CD4-positive, alpha-beta T cell treated with Interleukin-6 for 4 hours (primary cell): ENCODE results near the gene NDUFA1.
"Not testable (repeated sequence)": the region's sequence is repeated elsewhere in the genome, so short reads cannot be mapped to it uniquely, and the experiment has no call there.

Source experiments
- DNase-seq: peaks from one replicate; pipeline ENCODE4 v3.0.0-alpha.2; 2020; ENCODE audit warnings: mixed read lengths

NDUFA1 gene

DNA sequence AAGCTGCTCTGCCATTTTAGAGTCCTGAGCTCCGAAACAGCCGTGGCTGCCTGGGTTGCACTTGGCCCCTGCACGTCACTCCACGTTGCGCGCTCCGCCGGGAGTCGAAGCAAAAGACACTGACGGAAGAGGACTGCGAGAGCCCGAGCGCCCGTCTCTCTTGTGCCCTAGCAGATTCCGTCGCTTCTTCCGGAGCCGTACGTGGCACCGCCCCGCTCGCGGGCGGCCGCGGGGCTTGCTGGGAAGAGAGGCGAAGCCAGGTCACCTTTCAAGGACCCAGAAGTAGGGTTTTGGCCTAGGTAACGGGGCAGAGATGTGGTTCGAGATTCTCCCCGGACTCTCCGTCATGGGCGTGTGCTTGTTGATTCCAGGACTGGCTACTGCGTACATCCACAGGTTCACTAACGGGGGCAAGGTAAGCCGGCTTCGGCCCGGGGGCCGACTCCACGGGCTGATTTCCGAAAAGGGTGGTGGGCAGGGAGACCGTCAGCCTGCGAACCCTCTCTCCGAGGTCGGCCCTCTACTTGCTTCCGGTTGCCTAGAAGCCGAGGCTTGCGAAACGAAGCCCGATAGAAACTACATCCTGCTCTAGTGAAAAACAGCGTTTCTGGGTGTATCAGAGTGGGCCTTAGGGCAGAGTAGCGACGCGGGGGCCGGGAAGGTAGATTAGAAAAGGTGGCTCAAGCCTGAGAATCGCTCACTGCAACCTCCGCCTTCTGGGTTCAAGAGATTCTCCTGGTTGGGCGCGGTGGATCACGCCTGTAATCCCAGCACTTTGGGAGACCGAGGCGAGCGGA, at the start of gene NDUFA1, which contains the start of gene RNF113A:
Gene NDUFA1 (plus strand): TSS at position 234 of the 797 bp plus-strand sequence. CDS start 80 bp downstream, at position 314.
Gene RNF113A (minus strand): TSS at position 135 of the 797 bp plus-strand sequence. CDS start 120 bp downstream, at position 15.
- DNase-seq, result peak; percentile 84

DNA sequence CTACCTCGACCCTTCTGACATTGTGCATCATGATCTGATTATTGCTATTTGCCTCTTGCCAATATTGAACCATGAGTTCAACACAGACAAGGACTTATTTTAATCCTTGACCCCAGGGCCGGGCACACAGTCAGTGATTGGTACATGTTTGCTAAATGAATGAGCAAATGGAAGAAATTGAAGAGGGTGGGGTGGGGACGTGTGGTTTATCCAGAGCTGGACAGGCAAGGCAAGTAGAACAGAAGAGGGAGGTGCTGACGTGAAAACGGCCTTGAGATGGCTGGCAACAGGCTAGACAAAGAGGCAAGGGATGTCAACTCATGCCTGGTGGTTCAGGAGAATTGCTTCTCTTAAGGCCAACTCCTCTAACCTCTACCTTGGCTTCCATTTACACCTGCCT, 47.4 kb upstream of the NDUFA1 start:
- not testable (repeated sequence) for DNase-seq

DNA sequence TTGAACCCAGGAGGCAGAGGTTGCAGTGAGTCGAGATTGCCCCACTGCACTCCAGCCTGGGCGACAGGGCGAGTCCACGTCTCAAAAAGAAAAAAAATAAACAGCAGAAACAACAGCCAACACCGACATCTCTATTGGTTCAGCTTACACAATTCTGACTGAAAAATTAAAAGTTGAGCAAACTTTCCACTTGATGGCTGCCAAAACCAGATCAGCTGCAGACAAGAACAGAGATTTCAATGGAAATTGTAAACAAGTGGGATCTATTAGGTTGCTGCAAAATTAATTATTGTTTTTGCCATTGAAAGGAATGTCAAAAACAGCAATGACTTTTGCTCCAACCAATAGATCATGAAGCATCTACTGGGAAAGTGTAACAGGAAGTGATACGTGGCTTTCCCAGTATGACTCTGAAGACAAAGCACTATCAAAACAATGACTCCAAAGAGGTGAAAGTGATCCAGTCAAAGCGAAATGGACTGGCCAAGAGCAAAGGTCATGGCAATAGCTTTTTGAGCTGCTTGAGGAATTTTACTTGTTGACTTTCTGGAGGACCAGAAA, 45.2 kb upstream of the NDUFA1 start:
- DNase-seq, result no peak

- DNase-seq, result no peak
Observed at GRCh38 chrX:119828446-119828845, 43.2 kb upstream of the NDUFA1 start.

DNA sequence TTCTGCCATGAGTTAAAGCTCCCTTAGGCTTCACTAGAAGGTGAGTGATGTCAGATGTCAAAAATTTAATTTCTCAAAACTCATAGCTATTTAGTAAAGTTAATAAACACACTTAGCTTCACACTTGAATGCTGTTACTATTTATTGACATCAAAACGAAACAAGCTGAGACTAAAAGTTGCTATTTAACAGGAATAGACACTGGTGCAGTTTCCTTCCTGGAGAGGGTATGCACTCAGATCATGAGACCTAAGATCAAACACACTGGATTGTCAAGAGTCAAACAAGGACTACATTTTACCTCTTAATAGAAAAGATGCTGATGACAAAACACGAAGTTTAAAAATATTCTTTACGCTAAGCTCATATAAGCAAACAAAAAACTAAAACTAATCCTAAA, 37.7 kb upstream of the NDUFA1 start:
- DNase-seq, result no peak

- DNase-seq, result peak; percentile 95
Observed at GRCh38 chrX:119852382-119853353, 19.0 kb upstream of the NDUFA1 start, which contains the start of gene UPF3B. Gene UPF3B, minus strand, starts transcription at chrX:119852963. Its CDS starts 35 bp downstream, at chrX:119852928.

DNA sequence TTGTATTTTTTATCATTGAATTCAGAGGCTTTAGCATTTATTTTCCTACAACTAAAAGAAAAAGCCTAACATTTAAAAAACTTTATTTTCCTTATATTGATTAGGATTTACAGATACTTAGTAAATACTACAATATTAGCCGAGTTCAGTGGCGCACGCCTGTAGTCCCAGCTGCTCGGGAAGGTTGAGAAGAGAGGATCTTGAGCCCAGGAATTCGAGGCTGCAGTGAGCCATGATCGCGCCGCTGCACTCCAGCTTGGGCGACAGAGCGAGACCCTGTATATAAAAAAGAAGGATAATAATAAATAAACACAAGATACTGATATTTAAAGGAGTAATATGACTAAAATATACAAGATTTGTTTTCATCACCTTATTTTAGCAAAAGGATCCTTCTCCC, 18.2 kb upstream of the NDUFA1 start:
- DNase-seq, result no peak

GRCh38 chrX:119870626-119871131, 953 bp upstream of the NDUFA1 start:
- DNase-seq, result peak; percentile 43

- DNase-seq, result no peak
Observed at GRCh38 chrX:119871245-119871598, 410 bp upstream of the NDUFA1 start.

DNA sequence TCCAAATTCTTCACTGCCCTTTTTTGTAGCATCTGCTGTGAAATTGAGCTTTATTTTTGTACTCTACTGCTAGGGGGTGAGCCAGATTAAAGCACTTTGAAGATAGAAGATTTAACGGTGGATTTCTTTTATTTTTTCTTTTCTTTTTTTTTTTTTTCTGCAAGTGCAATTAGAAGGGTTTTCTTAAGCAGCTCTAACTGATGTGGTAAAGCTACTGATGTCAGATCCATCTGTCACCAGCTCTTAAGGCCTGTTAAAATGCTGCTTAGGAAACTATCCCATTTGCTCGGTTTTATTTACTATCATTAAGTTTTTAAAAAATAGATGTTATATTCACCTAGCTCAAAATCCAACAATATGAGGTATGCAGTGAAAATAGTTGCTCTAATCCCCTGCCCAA, 7.1 kb downstream of the NDUFA1 start:
- no peak for DNase-seq

DNA sequence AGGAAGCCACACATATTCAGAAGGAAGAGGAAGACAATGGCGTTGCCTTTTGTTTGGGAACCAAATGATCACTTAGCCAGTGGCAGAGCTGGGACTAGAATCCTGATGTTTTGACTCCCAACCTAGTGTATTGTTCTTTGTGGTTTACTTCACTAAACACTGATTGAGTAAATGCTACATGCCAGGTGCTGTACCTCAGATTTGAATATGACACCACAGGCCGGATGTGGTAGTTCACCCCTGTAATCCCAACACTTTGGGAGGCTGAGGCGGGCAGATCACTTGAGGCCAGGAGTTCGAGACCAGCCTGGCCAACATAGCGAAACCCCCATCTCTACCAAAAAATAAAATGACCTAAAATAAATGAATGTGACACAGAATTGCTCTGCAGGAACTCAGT, 8.4 kb downstream of the NDUFA1 start:
- DNase-seq, result peak; percentile 6

GRCh38 chrX:119880552-119881437, 9.2 kb downstream of the NDUFA1 start:
- DNase-seq, result peak; percentile 32

DNA sequence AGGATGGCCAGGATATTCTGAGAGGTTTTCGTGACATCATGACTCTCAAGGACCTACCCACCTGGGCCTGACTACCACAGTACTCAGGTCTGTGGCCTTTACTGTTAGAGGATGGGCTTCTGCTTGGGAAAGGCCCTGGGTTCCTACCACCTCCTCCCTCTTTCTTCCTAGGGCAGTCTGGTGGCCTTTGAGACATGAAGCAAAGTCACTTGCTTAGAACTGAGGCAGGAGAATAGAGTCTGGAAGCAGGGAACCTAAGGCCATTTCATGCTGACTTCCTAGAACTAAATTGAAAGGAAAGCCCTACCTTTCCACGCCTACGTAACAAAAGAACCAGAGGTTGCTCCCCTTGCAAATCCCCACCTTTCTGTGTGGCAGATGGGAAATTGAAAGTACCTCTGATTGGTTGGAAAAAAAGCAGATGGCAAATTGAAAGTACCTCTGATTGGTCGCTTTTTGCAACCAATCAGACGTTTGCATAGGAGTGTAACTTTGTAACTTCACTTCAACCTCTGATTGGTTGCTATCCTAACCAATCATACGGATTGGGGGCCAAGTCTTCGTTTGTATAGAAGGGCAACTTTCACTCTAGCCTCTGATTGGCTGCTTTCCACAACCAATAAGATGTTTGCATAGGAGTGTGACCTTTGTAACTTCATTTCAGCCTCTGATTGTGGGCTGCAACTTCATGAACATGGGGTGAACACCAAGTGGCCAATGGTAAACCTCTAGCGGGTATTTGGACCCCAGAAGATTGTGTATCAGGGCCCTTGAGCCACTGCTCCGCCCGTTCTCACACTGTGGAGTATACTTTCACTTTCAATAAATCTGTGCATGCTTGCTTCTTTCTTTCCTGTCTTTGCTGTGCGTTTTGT, 14.2 kb downstream of the NDUFA1 start:
- peak; percentile 5 for DNase-seq

- DNase-seq, result peak; percentile 72
Observed at GRCh38 chrX:119887721-119888425, 16.2 kb downstream of the NDUFA1 start.

DNA sequence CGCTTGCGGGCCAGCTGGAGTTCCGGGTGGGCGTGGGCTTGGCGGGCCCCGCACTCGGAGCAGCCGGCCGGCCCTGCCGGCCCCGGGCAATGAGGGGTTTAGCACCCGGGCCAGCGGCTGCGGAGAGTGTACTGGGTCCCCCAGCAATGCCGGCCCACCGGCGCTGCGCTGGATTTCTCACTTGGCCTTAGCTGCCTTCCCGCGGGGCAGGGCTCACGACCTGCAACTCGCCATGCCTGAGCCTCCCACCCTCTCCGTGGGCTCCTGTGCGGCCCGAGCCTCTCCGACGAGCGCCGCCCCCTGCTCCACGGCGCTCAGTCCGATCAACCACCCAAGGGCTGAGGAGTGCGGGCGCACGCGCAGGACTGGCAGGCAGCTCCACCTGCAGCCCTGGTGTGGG, 19.0 kb downstream of the NDUFA1 start:
- DNase-seq, result not testable (repeated sequence)

DNA sequence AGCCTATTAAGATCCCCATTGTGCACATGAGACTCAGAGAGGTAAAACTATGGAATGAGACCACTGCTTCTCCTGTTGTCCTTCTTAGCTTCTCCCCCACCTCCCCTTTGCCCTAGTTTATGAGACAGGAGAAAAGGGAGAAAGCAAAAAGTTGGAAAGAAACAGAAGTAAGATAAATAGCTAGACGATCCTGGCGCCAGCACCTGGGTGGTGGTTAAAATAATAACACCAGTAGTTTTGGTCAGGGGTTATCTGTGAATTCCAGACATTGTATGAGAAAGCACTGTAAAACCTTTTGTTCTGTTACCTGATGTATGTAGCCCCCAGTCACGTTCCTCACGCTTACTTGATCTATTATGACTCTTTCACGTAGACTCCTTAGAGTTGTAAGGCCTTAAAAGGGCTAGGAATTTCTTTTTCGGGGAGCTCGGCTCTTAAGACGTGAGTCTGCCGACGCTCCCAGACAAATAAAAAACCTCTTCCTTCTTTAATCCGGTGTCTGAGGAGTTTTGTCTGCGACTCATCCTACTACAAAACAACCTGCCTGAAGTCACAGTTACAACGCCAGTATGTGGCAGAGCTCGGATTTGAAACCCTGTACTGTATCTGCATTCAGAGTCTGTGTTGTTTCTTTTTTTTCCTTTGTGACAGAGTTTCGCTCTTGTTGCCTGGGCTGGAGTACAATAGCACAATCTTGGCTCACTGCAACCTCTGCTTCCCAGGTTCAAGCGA, 20.5 kb downstream of the NDUFA1 start:
- not testable (repeated sequence) for DNase-seq

DNA sequence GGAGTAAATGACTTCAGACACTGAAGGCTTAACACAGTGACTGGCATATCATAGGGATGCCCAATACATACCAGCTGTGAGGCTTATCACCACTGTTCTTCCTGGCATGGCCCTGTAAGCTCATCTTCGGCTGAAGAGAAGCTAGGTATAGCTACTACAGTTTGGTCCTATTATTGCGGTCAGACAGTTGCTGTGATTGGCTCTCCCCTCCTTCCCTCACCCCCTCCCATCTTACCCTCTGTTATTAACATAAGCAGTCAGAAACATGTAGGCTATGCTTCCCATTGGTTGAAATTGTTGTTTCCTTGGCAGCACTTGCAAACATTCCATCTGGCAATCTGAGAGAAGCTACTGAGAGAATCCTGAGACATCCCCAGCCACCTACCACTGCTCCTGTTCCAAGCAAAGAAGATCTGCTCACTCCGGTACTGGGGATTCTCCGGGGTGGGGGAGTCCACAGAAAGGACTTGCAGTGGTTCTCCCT, 24.3 kb downstream of the NDUFA1 start, which contains the start of gene AKAP14:
Gene AKAP14 (plus strand): TSS at position 51 of the 484 bp plus-strand sequence. CDS start 7,331 bp downstream, outside the sequence.
- no peak for DNase-seq

DNA sequence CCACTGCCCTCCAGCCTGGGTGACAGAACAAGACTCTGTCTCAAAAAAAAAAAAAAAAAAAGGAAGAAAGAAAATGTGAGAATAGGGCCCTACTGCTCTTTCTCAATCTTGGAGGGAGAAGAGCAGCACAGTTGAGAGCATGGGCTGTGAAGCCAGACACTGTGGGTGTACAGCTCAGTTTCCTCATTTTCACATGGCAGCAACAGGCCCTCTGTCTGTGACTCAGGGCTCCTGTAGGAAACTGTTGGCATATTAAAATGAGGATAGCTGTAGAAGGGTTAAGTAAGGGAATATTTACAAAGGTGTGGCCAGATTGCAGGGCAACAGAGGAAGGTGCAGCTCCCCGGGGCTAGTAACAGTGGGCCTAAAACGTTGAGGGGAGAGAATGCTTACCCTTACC, 27.5 kb downstream of the NDUFA1 start:
- no peak for DNase-seq

DNA sequence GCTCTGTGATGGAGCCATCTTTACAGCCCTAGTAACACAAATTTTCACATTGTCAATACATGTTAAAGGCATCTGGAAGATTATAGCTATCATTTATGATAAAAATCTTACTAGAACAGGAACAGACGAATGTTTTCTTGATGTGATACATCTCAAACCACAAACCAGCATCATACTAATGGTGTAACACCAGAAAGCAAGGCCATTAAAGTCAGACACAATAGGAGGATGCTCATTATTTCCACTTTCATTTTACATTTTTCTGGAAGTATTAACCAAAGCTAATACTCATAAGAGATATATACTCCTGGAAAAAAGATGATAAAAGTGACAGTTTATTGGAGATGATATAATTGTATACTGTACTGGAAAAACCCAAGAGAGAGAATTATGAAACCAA, 29.3 kb downstream of the NDUFA1 start:
- DNase-seq, result no peak
